Cardiac muscle cell (in vitro differentiated cells and primary cell): ENCODE data around the gene DNAH8. TPM values are rescaled to one million over a fixed set of nuclear protein-coding genes. Genes with fewer than 3 reads are reported as not detected.
A peak's percentile ranks its signal among the peaks of the same experiment; 100 is the strongest.

Experiments used
- DNase-seq, 2 donors: peaks; one replicate each; pipeline versions ENCODE4 v3.0.0 to v3.0.0-alpha.2; 2010 to 2017; ENCODE audit warnings: low read depth in 1 of 2, low spot score in 1 of 2
- H3K27ac ChIP-seq: fragments of 200-600 bp; sonication (generic); 2 replicates; pipeline ENCODE4 v1.5.1; 2016
- H3K27me3 ChIP-seq: fragments of 200-600 bp; sonication (generic); 2 replicates; pipeline ENCODE4 v1.6.0; 2016; ENCODE audit warnings: control low read depth
- H3K36me3 ChIP-seq: fragments of 200-600 bp; sonication (generic); 2 replicates; pipeline ENCODE4 v1.5.1; 2016; ENCODE audit warnings: control low read depth
- H3K4me1 ChIP-seq: fragments of 200-600 bp; sonication (generic); 2 replicates; pipeline ENCODE4 v1.8.1; 2017; ENCODE audit warnings: low read depth, mild to moderate bottlenecking, mixed run types
- H3K4me3 ChIP-seq: fragments of 200-600 bp; sonication (generic); 2 replicates; pipeline ENCODE4 v1.5.1; 2016; ENCODE audit warnings: mild to moderate bottlenecking
- H3K9me3 ChIP-seq: fragments of 200-600 bp; sonication (generic); 2 replicates; pipeline ENCODE4 v1.5.1; 2017; ENCODE audit warnings: low read depth, mild to moderate bottlenecking, control low read depth
- polyA plus RNA-seq: library from polyadenylated mRNA; unstranded; fragments of >200 nt; fragmentation: Nextera tagmentation; extraction: Ambion mirVana; gene quantifications from 2 replicates; pipeline ENCODE4 v1.2.1, GENCODE V29; 2016
- total RNA-seq: library from RNA; depleted of rRNA; stranded (reverse); fragments of >200 nt; gene quantifications from 2 replicates; pipeline ENCODE4 v1.2.3, GENCODE V29; 2016
- TF ChIP-seq, protein P1 (sequence below): IDR thresholded peaks from 2 replicates; pipeline ENCODE4 v1.5.1; 2012; ENCODE audit warnings: low read depth, mild to moderate bottlenecking, low read length

DNAH8 gene
- total and polyA plus RNA-seq, 2 experiments from 2014 or later = not detected

DNA sequence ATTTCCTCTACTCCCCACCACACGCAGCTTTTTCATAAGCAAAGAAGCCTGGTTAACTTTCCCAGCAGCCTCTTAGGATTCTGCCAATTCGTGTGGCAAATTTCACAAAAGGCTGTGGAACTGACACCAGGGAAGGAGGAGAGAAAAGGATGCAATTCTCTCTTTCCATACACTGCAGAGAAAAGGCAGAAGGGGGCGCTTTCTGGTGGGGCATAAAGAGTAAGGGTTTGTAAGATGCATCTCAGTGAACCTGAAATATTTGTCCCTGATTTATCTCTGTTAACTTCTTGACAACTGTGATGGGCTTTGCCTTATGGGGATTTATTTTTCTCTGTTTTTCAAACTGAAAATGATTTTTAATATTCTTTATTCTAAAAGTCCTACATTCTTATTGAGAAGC lies 288.0 kb downstream of the DNAH8 start:
- TF ChIP-seq, protein P1, sequence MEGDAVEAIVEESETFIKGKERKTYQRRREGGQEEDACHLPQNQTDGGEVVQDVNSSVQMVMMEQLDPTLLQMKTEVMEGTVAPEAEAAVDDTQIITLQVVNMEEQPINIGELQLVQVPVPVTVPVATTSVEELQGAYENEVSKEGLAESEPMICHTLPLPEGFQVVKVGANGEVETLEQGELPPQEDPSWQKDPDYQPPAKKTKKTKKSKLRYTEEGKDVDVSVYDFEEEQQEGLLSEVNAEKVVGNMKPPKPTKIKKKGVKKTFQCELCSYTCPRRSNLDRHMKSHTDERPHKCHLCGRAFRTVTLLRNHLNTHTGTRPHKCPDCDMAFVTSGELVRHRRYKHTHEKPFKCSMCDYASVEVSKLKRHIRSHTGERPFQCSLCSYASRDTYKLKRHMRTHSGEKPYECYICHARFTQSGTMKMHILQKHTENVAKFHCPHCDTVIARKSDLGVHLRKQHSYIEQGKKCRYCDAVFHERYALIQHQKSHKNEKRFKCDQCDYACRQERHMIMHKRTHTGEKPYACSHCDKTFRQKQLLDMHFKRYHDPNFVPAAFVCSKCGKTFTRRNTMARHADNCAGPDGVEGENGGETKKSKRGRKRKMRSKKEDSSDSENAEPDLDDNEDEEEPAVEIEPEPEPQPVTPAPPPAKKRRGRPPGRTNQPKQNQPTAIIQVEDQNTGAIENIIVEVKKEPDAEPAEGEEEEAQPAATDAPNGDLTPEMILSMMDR = peak; percentile 20
- DNase-seq = peak; percentile 2 to 42
- peaks cover 33% of the 10 kb centered on the region for H3K27me3 ChIP-seq

DNA sequence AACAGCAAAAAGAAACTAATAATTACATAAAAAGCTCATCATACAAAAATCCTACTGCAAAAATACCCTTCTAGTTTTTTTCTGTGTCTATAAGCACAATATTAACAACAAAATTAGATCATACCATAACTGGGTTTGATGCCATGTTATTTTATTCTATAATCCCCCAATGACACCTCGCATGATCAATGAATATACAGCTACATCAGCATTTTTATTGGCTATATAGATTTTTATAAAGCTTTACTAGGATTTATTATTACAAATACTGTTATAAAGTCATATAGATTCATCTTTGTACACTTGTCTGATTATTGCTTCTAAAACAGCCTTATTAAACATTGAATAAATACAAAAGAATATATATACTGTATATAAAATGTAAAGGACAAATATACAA lies 288.4 kb downstream of the DNAH8 start:
- H3K27me3 ChIP-seq = peaks cover 33% of the 10 kb centered on the region

More for the DNA sequence above, 288.0 kb downstream of the DNAH8 start:
- H3K4me3 ChIP-seq = no peak overlapping the region
- H3K36me3 ChIP-seq = no peaks in the 10 kb centered on the region
- H3K4me1 ChIP-seq = no peaks in the 10 kb centered on the region
- H3K27ac ChIP-seq = no peak overlapping the region
- no peaks in the 10 kb centered on the region for H3K9me3 ChIP-seq

DNA sequence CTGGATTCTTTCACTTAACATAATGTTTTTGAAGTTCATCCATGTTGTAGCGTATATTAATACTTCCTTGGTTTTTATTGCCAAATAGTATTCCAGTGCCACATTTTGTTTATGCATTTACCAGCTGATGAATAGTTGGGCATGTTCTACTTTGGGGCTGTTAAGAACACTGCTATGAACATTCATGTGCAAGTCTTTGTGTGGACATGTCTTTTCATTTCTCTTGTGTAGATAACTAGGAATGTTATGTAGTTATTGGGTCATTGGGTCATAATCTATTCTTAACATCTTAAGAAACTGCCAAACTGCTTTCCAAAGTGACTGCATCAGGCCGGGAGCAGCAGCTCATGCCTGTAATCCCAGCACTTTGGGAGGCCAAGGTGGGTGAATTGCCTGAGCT lies 289.7 kb downstream of the DNAH8 start:
- TF ChIP-seq, protein P1 = no peak
- H3K27me3 ChIP-seq = peaks cover 30% of the 10 kb centered on the region

More for the DNA sequence above, 288.4 kb downstream of the DNAH8 start:
- Histone ChIP-seq H3K4me1 (no peaks in the 10 kb centered on the region), H3K36me3 (no peaks in the 10 kb centered on the region), H3K9me3 (no peaks in the 10 kb centered on the region), H3K27ac (no peak overlapping the region), H3K4me3 (no peak overlapping the region)
- no peak for DNase-seq
- TF ChIP-seq, protein P1 = no peak

DNA sequence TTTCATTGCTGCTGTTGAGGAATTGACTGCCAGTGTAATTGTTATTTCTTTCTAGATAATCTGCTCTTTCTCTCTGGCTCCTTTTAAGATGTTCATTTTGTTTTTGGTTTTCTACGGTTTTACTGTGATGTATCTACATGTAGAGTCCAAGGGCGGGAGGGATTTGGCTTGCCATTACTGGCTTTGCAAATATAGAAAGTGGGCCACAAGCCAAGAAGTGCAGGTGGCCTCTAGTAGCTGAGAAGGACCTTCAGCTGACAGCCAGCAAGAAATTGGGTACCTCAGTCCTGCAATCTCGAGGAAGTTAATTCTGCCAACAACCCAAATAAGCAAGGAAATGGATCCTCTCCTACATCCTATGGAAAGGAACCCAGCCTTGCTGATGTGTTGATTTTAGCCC lies 290.7 kb downstream of the DNAH8 start:
- H3K27me3 ChIP-seq = peaks cover 22% of the 10 kb centered on the region

More for the DNA sequence above, 289.7 kb downstream of the DNAH8 start:
- DNase-seq = no peak
- H3K9me3 ChIP-seq = no peaks in the 10 kb centered on the region
- H3K4me3 ChIP-seq = no peak overlapping the region
- H3K4me1 ChIP-seq = no peaks in the 10 kb centered on the region
- no peak overlapping the region for H3K27ac ChIP-seq
- no peaks in the 10 kb centered on the region for H3K36me3 ChIP-seq

DNA sequence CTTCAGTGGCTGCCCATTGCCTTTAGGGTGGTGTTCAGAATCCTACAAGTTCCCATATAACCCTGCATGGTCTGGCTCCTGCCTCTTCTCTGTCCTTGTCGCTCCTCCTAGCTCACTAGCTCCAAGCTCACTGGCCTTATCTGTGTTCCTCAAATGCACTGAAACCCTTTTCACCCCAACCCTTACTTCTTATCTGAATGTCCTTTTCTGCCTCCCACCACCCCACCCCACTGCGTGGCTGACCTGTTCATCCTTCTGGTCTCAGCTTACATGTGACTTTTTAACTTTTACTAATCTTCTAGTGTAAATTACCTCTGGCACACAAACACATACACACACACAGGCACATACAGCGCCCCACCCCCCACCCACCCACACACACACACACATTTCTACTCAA lies 292.5 kb downstream of the DNAH8 start:
- Histone ChIP-seq H3K27ac (no peak overlapping the region), H3K27me3 (peaks cover 22% of the 10 kb centered on the region), H3K4me3 (no peak overlapping the region), H3K4me1 (no peaks in the 10 kb centered on the region), H3K9me3 (no peaks in the 10 kb centered on the region), H3K36me3 (no peaks in the 10 kb centered on the region)
- no peak for DNase-seq
- TF ChIP-seq, protein P1 = no peak

More for the DNA sequence above, 290.7 kb downstream of the DNAH8 start:
- no peak for DNase-seq
- no peaks in the 10 kb centered on the region for H3K4me1 ChIP-seq
- H3K4me3 ChIP-seq = no peak overlapping the region
- no peaks in the 10 kb centered on the region for H3K9me3 ChIP-seq
- no peaks in the 10 kb centered on the region for H3K36me3 ChIP-seq
- H3K27ac ChIP-seq = no peak overlapping the region
- TF ChIP-seq, protein P1 = no peak

DNA sequence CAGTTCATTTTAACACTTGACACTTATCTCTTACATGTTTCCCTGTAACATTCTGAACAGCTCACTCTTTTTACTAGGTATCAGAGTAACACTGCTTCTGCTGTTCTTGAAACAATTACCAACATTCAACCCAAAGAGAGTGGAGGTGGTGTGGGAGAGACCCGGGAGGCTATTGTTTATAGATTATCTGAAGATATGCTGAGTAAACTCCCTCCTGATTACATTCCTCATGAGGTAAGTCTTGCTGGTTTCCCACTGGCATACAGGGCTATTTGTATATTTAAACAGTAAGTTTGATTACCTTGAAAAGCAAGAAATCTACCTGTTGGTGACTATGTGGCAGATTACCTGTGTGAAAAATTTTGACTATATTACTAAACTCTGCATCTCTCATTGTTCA lies 293.6 kb downstream of the DNAH8 start:
- Histone ChIP-seq H3K27me3 (peaks cover 21% of the 10 kb centered on the region), H3K4me3 (no peak overlapping the region), H3K4me1 (no peaks in the 10 kb centered on the region), H3K9me3 (no peaks in the 10 kb centered on the region), H3K27ac (no peak overlapping the region), H3K36me3 (no peaks in the 10 kb centered on the region)
- TF ChIP-seq, protein P1 = no peak
- DNase-seq = no peak
